CD4-positive, alpha-beta T cell (primary cell): ENCODE results near the gene CWH43. TPM values are rescaled to one million over a fixed set of nuclear protein-coding genes. Genes with fewer than 3 reads are reported as not detected.

Experiments
- ATAC-seq: fragments of 200-7000 bp; cut with Tn5 transposase; one replicate; pipeline ENCODE4 v1.10.0; 2022; ENCODE audit warnings: mild to moderate bottlenecking; ENCODE audit not compliant: poor library complexity
- CTCF ChIA-PET: fragments of 350-600 bp; sonication (Branson Sonifier 250); formaldehyde crosslinking; loops from one replicate; lab custom pipeline; 2021; ENCODE audit warnings: antibody characterized with exemption, inconsistent platforms; lab: Charles Lee
- POLR2A ChIA-PET: fragments of 350-600 bp; sonication (Branson Sonifier 250); formaldehyde crosslinking; loops from one replicate; lab custom pipeline; 2021; ENCODE audit warnings: antibody characterized with exemption, inconsistent platforms; lab: Charles Lee
- DNase-seq, 14 experiments: peaks; one replicate each; pipeline ENCODE4 v3.0.0-alpha.2; 2013 to 2020; ENCODE audit warnings: mixed read lengths in 2 of 14
- H3K27ac ChIP-seq, 2 donors: one replicate each; pipeline versions ENCODE4 v1.5.1 to v1.7.0; 2013; ENCODE audit warnings: low read length in 2 of 2, low read depth in 1 of 2, mild to moderate bottlenecking in 1 of 2
- H3K27me3 ChIP-seq, 2 experiments: 1 replicate in 1 of 2; 2 replicates in 1 of 2; pipeline versions ENCODE4 v1.6.1 to v1.7.0; 2013; ENCODE audit warnings: low read length in 2 of 2, control low read depth in 1 of 2, mild to moderate bottlenecking in 1 of 2, moderate library complexity in 1 of 2; ENCODE audit not compliant: insufficient read depth in 2 of 2, control insufficient read depth in 1 of 2
- H3K36me3 ChIP-seq: one replicate; pipeline ENCODE4 v1.6.1; 2013; ENCODE audit warnings: low read length, control low read depth; ENCODE audit not compliant: insufficient read depth
- H3K4me1 ChIP-seq: one replicate; pipeline ENCODE4 v1.6.1; 2013; ENCODE audit warnings: low read length, control low read depth; ENCODE audit not compliant: insufficient read depth
- H3K4me3 ChIP-seq: one replicate; pipeline ENCODE4 v1.5.1; 2013; ENCODE audit warnings: mild to moderate bottlenecking, low read length, moderate library complexity
- H3K9me3 ChIP-seq, 2 experiments: 1 replicate in 1 of 2; 2 replicates in 1 of 2; pipeline versions ENCODE4 v1.6.1 to v1.7.0; 2013; ENCODE audit warnings: low read length in 2 of 2, mild to moderate bottlenecking in 2 of 2, control low read depth in 1 of 2, moderate library complexity in 1 of 2; ENCODE audit not compliant: control insufficient read depth in 1 of 2, insufficient read depth in 1 of 2
- H3K27ac Mint-ChIP-seq: one replicate; pipeline ENCODE4 v1.8.0; 2020; ENCODE audit warnings: mixed read lengths
- H3K27me3 Mint-ChIP-seq: one replicate; pipeline ENCODE4 v1.8.0; 2021; ENCODE audit warnings: mixed read lengths
- H3K36me3 Mint-ChIP-seq: one replicate; pipeline ENCODE4 v1.8.0; 2021; ENCODE audit warnings: low read depth, mixed read lengths
- H3K4me1 Mint-ChIP-seq: one replicate; pipeline ENCODE4 v1.8.0; 2021; ENCODE audit warnings: low read depth, mixed read lengths
- H3K4me3 Mint-ChIP-seq: one replicate; pipeline ENCODE4 v1.8.0; 2020; ENCODE audit warnings: mild to moderate bottlenecking, mixed read lengths
- H3K9me3 Mint-ChIP-seq: one replicate; pipeline ENCODE4 v1.8.0; 2020; ENCODE audit warnings: mixed read lengths
- intact Hi-C, 2 experiments: fragments of 100-400 bp; cut with DNase I in 1 of 2; cut with micrococcal nuclease in 1 of 2; formaldehyde crosslinking; loops; one replicate each; pipeline versions ENCODE4 v1.15.1 to v1.9.0; 2023 to 2025; cut with DNase I, micrococcal nuclease
- total RNA-seq, 174 experiments: library from RNA in 2 of 174; stranded (reverse) in 2 of 174; gene quantifications; one replicate each; pipeline ENCODE4 v1.2.3 and lab custom pipeline; 2021 to 2026
- TF ChIP-seq, protein P1 (sequence below): fragments of 200-600 bp; IDR thresholded peaks from one replicate; pipeline ENCODE4 v1.8.0; 2022; ENCODE audit warnings: antibody characterized with exemption, mild to moderate bottlenecking

The CWH43 gene
- total RNA-seq, 2 experiments from 2014 or later: not detected

- no peak overlapping the region for H3K4me3 ChIP-seq
These were observed 634 bp downstream of the CWH43 start for GRCh38 chr4:48986654-48987164.

DNA sequence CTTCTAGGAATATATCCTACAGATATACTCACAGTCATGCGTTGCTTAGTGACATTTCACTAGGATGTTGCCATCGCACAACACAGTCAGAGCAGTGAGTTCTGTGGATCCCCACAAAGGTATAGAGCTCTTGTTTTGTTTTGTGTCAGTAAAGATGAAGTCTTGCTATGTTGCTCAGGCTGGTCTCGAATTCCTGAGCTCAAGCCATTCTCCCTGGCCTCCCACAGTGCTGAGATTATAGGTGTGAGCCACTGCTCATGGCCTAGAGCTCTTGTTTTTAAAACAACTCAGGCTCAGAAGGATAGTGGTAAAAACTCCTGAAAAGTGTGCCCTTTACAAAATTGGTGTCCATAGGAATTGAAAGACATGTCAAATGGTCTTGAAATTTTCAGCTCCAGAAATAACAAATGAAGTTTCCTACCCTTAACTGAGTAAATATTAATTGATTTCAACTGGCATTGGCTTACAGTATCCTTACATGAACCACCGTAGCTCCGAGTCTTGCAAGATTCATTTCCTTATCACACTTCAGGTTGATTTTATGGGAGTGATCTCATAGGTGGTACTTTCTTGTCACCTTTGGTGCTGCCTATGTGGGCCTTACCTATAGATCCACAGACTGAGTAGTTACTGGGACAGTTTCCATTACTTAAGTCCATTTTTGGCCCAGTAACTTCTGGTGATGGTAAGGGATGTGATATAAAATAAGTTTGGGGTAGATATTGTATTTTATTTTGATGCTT is 3.6 kb downstream of the CWH43 start:
- H3K9me3 ChIP-seq: peaks cover 0 to 17% of the 10 kb centered on the region in 2 experiments
- ChIA-PET POLR2A (no interaction called here), CTCF (no interaction called here)
- H3K36me3 ChIP-seq: no peaks in the 10 kb centered on the region
- ATAC-seq (no peak), DNase-seq (no peak)
- no peaks in the 10 kb centered on the region for H3K4me1 ChIP-seq
- Mint-ChIP-seq H3K4me3 (no peak overlapping the region), H3K27me3 (peaks cover 61% of the 10 kb centered on the region), H3K36me3 (no peaks in the 10 kb centered on the region), H3K4me1 (no peaks in the 10 kb centered on the region), H3K9me3 (no peaks in the 10 kb centered on the region), H3K27ac (no peak overlapping the region)
- TF ChIP-seq, protein P1, sequence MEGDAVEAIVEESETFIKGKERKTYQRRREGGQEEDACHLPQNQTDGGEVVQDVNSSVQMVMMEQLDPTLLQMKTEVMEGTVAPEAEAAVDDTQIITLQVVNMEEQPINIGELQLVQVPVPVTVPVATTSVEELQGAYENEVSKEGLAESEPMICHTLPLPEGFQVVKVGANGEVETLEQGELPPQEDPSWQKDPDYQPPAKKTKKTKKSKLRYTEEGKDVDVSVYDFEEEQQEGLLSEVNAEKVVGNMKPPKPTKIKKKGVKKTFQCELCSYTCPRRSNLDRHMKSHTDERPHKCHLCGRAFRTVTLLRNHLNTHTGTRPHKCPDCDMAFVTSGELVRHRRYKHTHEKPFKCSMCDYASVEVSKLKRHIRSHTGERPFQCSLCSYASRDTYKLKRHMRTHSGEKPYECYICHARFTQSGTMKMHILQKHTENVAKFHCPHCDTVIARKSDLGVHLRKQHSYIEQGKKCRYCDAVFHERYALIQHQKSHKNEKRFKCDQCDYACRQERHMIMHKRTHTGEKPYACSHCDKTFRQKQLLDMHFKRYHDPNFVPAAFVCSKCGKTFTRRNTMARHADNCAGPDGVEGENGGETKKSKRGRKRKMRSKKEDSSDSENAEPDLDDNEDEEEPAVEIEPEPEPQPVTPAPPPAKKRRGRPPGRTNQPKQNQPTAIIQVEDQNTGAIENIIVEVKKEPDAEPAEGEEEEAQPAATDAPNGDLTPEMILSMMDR: no peak
- H3K27ac ChIP-seq: no peak overlapping the region
- peaks cover 18 to 43% of the 10 kb centered on the region in 2 experiments for H3K27me3 ChIP-seq
- intact Hi-C loops: no loop called here
- no peak overlapping the region for H3K4me3 ChIP-seq

More at GRCh38 chr4:48986654-48987164, 634 bp downstream of the CWH43 start:
- Histone ChIP-seq H3K27me3 (peaks cover 18 to 50% of the 10 kb centered on the region in 2 experiments), H3K4me1 (no peaks in the 10 kb centered on the region), H3K36me3 (no peaks in the 10 kb centered on the region), H3K27ac (no peak overlapping the region), H3K9me3 (peaks cover 0 to 21% of the 10 kb centered on the region in 2 experiments)
- no peak for ATAC-seq
- POLR2A ChIA-PET: no interaction called here
- no peaks in the 10 kb centered on the region for H3K9me3 Mint-ChIP-seq
- H3K27me3 Mint-ChIP-seq: peaks cover 78% of the 10 kb centered on the region
- no peaks in the 10 kb centered on the region for H3K36me3 Mint-ChIP-seq
- intact Hi-C loops: no loop called here
- H3K4me3 Mint-ChIP-seq: no peak overlapping the region
- no peak overlapping the region for H3K27ac Mint-ChIP-seq
- no peak for DNase-seq
- TF ChIP-seq, protein P1: no peak
- CTCF ChIA-PET: no interaction called here
- H3K4me1 Mint-ChIP-seq: no peaks in the 10 kb centered on the region

GRCh38 chr4:48991357-48991756 is 5.3 kb downstream of the CWH43 start:
- Histone ChIP-seq H3K4me1 (no peaks in the 10 kb centered on the region), H3K9me3 (peaks cover 0 to 6% of the 10 kb centered on the region in 2 experiments), H3K4me3 (no peak overlapping the region), H3K27ac (no peak overlapping the region), H3K27me3 (peaks cover 10 to 27% of the 10 kb centered on the region in 2 experiments), H3K36me3 (no peaks in the 10 kb centered on the region)
- H3K27me3 Mint-ChIP-seq: peaks cover 53% of the 10 kb centered on the region
- DNase-seq (no peak), ATAC-seq (no peak)
- ChIA-PET CTCF (no interaction called here), POLR2A (no interaction called here)
- TF ChIP-seq, protein P1: no peak
- no peaks in the 10 kb centered on the region for H3K36me3 Mint-ChIP-seq
- no peak overlapping the region for H3K27ac Mint-ChIP-seq
- no peak overlapping the region for H3K4me3 Mint-ChIP-seq
- H3K9me3 Mint-ChIP-seq: no peaks in the 10 kb centered on the region
- no peaks in the 10 kb centered on the region for H3K4me1 Mint-ChIP-seq
- intact Hi-C loops: no loop called here
